Renal cortical epithelial cell (primary cell): ENCODE data around the gene MUC3A. TPM values are rescaled to one million over a fixed set of nuclear protein-coding genes. Genes with fewer than 3 reads are reported as not detected.
A peak's percentile ranks its signal among the peaks of the same experiment; 100 is the strongest.
"Not testable (repeated sequence)": the region's sequence is repeated elsewhere in the genome, so short reads cannot be mapped to it uniquely, and the experiment has no call there.

Experiments used
- DNase-seq: peaks from one replicate; pipeline ENCODE4 v3.0.0-alpha.2; 2011; ENCODE audit warnings: low read depth
- total RNA-seq: library from RNA; depleted of rRNA; stranded (reverse); fragments of >200 nt; gene quantifications from 2 replicates; pipeline ENCODE4 v1.2.3, GENCODE V29; 2014

MUC3A gene, protein sequence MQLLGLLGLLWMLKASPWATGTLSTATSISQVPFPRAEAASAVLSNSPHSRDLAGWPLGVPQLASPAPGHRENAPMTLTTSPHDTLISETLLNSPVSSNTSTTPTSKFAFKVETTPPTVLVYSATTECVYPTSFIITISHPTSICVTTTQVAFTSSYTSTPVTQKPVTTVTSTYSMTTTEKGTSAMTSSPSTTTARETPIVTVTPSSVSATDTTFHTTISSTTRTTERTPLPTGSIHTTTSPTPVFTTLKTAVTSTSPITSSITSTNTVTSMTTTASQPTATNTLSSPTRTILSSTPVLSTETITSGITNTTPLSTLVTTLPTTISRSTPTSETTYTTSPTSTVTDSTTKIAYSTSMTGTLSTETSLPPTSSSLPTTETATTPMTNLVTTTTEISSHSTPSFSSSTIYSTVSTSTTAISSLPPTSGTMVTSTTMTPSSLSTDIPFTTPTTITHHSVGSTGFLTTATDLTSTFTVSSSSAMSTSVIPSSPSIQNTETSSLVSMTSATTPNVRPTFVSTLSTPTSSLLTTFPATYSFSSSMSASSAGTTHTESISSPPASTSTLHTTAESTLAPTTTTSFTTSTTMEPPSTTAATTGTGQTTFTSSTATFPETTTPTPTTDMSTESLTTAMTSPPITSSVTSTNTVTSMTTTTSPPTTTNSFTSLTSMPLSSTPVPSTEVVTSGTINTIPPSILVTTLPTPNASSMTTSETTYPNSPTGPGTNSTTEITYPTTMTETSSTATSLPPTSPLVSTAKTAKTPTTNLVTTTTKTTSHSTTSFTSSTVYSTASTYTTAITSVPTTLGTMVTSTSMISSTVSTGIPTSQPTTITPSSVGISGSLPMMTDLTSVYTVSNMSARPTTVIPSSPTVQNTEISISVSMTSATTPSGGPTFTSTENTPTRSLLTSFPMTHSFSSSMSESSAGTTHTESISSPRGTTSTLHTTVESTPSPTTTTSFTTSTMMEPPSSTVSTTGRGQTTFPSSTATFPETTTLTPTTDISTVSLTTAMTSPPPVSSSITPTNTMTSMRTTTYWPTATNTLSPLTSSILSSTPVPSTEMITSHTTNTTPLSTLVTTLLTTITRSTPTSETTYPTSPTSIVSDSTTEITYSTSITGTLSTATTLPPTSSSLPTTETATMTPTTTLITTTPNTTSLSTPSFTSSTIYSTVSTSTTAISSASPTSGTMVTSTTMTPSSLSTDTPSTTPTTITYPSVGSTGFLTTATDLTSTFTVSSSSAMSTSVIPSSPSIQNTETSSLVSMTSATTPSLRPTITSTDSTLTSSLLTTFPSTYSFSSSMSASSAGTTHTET (N-terminal part only)
- total RNA-seq: 0.75 TPM in 1 of 2 replicates, not detected in the other

DNA sequence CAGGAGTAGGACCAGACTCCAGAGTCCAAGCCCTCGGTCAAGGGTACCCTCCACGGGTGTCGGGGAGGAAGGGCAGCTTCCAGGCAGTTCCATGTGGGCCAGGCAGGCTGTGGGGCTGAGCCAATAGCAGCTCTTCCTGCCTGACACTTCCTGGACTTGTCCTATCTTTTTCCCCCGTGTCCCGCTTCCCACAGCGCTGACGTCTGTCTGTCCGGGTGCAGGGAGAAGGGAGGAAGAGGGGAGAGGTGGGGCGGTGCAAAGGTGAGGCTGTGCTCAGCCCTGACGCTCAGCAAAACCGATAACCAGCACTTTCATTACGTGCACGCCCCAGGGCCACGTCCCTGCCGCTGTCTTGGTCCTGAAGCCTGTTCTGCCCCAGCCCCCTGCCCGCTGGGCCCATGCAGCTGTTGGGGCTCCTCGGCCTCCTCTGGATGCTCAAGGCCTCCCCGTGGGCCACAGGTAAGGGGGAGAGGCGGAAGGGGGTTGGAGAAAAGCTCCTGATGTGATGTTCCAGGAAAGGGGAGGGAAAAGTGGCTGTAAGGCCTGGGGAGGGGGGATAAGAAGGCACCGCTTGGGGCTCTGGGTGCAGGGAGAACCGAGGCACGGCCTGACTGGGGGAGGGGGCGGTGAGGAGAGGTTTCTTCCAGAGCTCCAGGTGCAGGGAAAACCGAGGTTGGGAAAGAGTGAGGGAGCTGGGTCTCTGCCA, at the start of gene MUC3A:
Gene MUC3A (plus strand): TSS at position 308 of the 706 bp plus-strand sequence. CDS start 91 bp downstream, at position 399.
- DNase-seq: no peak

DNA sequence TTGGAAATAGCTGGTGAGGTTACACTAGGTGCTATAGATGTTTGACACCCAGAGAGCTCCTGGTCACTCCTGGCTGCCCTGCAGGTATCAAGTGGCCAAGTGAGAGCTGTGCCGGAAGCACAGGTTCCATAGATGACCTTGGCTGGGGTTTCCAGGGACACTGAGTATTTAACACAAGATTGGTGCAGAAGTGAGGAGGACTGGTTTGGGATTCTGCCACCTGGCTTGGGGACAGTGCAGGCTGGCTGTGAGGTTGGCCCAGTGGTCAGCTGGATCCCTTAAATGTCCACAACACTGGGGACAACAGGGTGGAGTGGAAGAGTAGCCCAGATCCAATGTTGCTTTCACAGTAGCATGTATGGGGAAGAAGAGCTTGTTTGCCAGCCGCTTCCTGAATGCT, 48.4 kb upstream of the MUC3A start:
- DNase-seq: no peak

DNA sequence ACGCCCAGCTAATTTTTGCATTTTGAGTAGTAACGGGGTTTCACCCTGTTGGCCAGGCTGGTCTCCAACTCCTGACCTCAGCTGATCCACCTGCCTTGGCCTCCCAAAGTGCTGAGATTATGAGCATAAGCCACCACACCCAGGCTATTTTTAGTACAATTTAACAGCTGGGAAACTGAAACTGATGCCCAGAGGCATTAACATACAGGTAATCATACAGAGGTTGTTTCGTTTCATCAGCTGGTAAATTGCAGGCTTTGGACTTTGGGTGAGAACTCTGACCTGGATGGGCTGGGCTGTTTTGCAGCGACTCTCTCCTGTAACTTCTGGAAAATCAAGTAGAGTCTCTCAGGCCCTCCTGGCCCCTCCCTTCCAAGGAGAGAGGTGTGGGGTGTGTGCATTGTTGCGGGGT, 47.4 kb upstream of the MUC3A start:
- no peak for DNase-seq

DNA sequence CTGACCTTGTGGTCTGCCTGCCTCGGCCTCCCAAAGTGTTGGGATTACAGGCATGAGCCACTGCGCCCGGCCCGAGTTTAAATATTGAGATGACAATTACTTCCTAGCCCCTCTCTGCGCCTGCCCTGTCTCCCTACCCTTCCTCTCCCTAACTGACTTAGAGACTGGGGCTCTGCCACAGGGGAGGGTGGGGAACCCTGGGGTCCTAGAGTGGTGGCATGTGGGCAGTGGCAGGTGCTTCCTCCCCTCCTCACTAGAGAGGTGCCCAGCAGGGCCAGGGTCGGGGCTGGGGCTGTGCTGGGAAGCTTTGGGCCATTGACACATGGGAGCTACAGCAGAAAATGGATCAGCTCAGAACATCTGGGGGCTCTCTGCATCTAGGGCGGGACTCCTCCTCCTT, 46.7 kb upstream of the MUC3A start:
- DNase-seq: no peak

DNA sequence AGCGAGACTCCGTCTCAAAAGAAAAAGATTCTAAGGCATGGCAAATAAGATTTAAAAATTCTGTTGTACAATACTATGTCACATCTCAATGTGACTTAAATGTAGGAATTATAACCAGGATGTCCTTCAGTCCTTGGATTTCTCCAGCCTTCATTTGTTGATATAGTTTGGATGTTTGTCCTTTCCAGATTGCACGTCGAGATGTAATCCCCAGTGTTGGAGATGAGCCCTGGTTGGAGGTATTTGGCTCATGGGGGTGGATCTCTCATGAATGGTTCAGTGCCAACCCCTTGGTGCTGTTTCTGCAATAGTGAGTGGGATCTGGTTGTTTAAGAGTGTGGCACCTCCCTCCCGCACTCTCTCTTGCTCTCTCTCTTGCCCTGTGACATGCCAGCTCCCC, 40.8 kb upstream of the MUC3A start:
- no peak for DNase-seq

- not testable (repeated sequence) for DNase-seq
These were observed 38.9 kb upstream of the MUC3A start for GRCh38 chr7:100910443-100910842.

- no peak for DNase-seq
These were observed 37.9 kb upstream of the MUC3A start for GRCh38 chr7:100911484-100911883.

GRCh38 chr7:100914208-100914878, 35.0 kb upstream of the MUC3A start:
- no peak for DNase-seq

GRCh38 chr7:100914879-100915447, 34.4 kb upstream of the MUC3A start:
- peak; percentile 57 for DNase-seq

DNA sequence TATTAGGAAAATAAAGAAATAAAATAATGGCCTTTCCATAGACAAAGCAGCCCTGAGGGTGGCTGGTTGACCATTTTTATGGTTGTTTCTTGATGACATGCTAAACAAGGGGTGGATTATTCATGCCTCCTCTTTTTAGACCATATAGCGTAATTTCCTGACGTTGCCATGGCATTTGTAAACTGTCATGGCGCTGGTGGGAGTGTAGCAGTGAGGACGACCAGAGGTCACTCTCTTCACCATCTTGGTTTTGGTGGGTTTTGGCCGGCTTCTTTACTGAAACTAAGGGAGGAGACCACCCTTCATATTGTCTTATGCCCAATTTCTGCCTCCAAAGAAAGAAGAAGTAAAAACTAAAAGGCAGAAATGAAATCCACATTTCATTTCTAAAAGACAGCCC, 30.0 kb upstream of the MUC3A start:
- DNase-seq: not testable (repeated sequence)

DNA sequence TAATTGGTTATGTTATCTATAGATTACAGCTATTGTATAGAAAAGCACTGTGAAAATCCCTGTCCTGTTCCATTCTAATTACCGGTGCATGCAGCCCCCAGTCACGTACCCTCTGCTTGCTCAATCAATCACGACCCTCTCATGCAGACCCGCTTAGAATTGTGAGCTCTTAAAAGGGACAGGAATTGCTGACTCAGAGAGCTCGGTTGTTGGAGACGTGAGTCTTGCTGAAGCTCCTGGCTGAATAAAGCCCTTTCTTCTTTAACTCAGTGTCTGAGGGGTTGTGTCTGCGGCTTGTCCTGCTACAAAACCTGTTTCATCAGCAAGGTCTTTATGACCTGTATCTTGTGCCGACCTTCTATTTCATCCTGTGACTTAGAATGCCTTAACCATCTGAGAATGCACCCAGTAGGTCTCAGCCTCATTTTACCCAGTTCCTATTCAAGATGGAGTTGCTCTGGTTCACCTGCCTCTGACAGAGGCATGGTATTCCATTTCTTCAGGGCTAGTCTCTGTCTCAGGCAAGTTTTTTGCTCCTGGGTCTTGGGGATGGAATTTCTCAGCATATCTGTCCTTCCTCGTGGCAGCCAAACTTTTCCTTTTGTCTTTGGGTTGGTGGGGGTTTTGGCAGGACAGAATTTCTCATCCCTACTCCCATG, 29.4 kb upstream of the MUC3A start:
- DNase-seq: not testable (repeated sequence)

DNA sequence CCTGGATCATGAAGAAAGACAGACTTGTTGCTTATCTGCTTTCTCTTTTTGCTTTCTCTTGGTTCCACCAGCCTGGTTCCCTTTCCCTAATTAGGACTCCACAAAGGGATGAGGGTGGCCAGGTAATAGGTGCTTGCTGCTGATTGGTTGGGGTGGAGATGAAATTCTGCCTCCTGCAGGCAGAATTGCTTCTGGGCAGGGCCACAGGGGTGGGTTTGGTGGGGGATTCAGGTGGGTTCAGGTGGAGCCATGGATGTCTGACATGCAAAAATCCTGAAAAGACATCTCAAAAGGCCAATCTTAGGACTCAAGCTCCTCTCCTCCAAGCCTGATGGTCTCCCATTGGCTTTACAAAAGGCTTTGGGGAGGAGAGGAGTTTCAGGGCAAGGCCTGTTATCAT, 28.3 kb upstream of the MUC3A start:
- no peak for DNase-seq

- DNase-seq: not testable (repeated sequence)
These were observed 25.7 kb upstream of the MUC3A start for GRCh38 chr7:100923616-100924015.

- no peak for DNase-seq
These were observed 19.5 kb upstream of the MUC3A start for GRCh38 chr7:100929808-100930174.

- no peak for DNase-seq
These were observed 15.6 kb upstream of the MUC3A start for GRCh38 chr7:100933734-100934133.

DNA sequence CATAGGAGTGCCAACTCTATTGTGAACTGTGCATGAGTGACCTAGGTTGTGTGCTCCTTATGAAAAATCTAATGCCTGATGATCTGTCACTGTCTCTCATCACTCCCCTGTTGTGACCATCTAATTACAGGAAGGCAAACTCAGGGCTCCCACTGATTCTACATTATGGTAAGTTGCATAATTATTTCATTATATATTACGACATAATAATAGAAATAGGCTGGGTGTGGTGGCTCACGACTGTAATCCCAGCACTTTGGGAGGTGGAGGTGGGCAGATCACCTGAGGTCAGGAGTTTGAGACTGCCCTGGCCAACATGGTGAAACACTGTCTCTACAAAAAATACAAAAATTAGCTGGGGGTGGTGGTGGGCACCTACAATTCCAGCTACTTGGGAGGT, 14.0 kb upstream of the MUC3A start:
- DNase-seq: not testable (repeated sequence)

DNA sequence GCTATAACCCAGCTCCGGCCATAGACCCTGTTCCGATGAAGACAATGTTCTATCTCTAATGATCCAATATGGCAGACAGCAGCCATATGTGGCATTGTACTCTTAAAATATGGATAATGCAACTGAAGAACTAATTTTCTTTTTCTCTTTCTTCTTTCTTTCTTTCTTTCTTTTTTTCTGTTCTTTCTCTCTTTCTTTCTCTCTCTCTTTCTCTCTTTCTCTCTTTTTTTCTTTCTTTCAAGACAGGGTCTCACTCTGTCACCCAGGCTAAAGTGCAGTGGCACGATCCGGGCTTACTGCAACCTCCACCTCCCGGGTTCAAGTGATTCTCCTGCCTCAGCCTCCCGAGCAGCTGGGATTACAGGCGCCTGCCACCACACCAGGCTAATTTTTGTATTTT, 13.2 kb upstream of the MUC3A start:
- not testable (repeated sequence) for DNase-seq

GRCh38 chr7:100942045-100942774, 7.1 kb upstream of the MUC3A start:
- no peak for DNase-seq

- DNase-seq: no peak
These were observed 5.6 kb upstream of the MUC3A start for GRCh38 chr7:100943693-100944092.
